Measurements from ENCODE around the gene PRLHR. TPM values are rescaled to one million over a fixed set of nuclear protein-coding genes. Genes with fewer than 3 reads are reported as not detected.
A peak's percentile ranks its signal among the peaks of the same experiment; 100 is the strongest.

Gene PRLHR
- total and polyA plus RNA-seq, 2 of the 4 experiments (the other 2 are of a cell fraction) = not detected

GRCh38 chr10:118569241-118569881, 26.1 kb downstream of the PRLHR start:
- H4K5ac ChIP-seq (ENCODE audit: low read depth, low read length) = no peak overlapping the region
- intact Hi-C loops (cut with micrococcal nuclease) = loop anchor here (2.0 to 5.0 kb wide), 2 partner anchors 438 to 463 kb away; no protein-coding TSS in a partner anchor
- no peak overlapping the region for H4K8ac ChIP-seq (ENCODE audit: low read depth in 2 of 2, low read length in 2 of 2)
- H4K20me1 ChIP-seq (ENCODE audit: insufficient read depth, low read length) = no peaks in the 10 kb centered on the region
- H2BK5ac ChIP-seq (ENCODE audit: low read depth, low read length, poor library complexity, severe bottlenecking) = no peak overlapping the region
- WGBS, 2 experiments (ENCODE audit: extremely low coverage in 2 of 2, insufficient read length in 1 of 2) = no CpG with 5 or more reads among the region's 8 CpGs
- H3K79me1 ChIP-seq (ENCODE audit: low read depth in 1 of 2, low read length in 2 of 2) = no peaks in the 10 kb centered on the region
- H3K27me3 ChIP-seq (ENCODE audit: control insufficient read depth, insufficient read depth, low read length) = peaks cover 10% of the 10 kb centered on the region
- no peak overlapping the region for H2AFZ ChIP-seq (replicated peaks; ENCODE audit: low read length, poor library complexity)
- no peak overlapping the region for H2BK15ac ChIP-seq (ENCODE audit: low read depth, low read length)
- no peaks in the 10 kb centered on the region for H3K9me1 ChIP-seq (ENCODE audit: insufficient read depth, low read length)
- TF ChIP-seq RFX5 (IDR thresholded peaks at IDR 0.05; ENCODE audit: low read depth, low read length) = no peak
- TF ChIP-seq BHLHE40 (IDR thresholded peaks at IDR 0.05; ENCODE audit: low read depth, low read length) = no peak
- no peak for TF ChIP-seq NFE2L2 (IDR thresholded peaks at IDR 0.05; ENCODE audit: low read depth, low read length)
- no peak for TF ChIP-seq CTCF (conservative IDR thresholded peaks at IDR 0.05; ENCODE audit: low read depth, low read length)
- TF ChIP-seq RAD21 (IDR thresholded peaks at IDR 0.05; ENCODE audit: low read length) = no peak
- TF ChIP-seq MAFK (IDR thresholded peaks at IDR 0.05; ENCODE audit: low read depth, low read length) = no peak
- TF ChIP-seq RCOR1 (IDR thresholded peaks at IDR 0.05; ENCODE audit: insufficient replicate concordance, low read length) = no peak
- no peak for TF ChIP-seq MAZ (IDR thresholded peaks at IDR 0.05; ENCODE audit: borderline replicate concordance, low read depth, low read length)
- no peak for TF ChIP-seq POLR2A (IDR thresholded peaks at IDR 0.05; ENCODE audit: low read depth, low read length)
- TF ChIP-seq CHD1 (IDR thresholded peaks at IDR 0.05; ENCODE audit: low read depth, low read length) = no peak
- no peak overlapping the region for H2BK20ac ChIP-seq (ENCODE audit: low read depth, low read length)
- H3K14ac ChIP-seq (replicated peaks; ENCODE audit: low read depth, low read length) = no peak overlapping the region
- no peaks in the 10 kb centered on the region for H3K9me3 ChIP-seq (ENCODE audit: control insufficient read depth, insufficient read depth, low read length)
- H3K56ac ChIP-seq (ENCODE audit: extremely low read depth, insufficient read depth, low read length) = no peak overlapping the region
- no peak overlapping the region for H4K91ac ChIP-seq (ENCODE audit: insufficient read depth, low read depth, low read length)
- BruUV-seq (replicated peaks) = no TSS peak
- no peak overlapping the region for H3K27ac ChIP-seq (ENCODE audit: insufficient read depth, low read length)
- peak; percentile 27 for DNase-seq
- no peak overlapping the region for H3K23ac ChIP-seq (ENCODE audit: low read depth, low read length)
- dilution Hi-C loops (cut with HindIII; ENCODE audit: low sequenced_read_pairs, unreplicated experiment) = no loop called here
- ATAC-seq (ENCODE audit: low read depth) = no peak
- H3K4me3 ChIP-seq (ENCODE audit: insufficient read depth, low read depth, low read length) = no peak overlapping the region
- H3K36me3 ChIP-seq (ENCODE audit: control insufficient read depth, insufficient read depth, low read length) = no peaks in the 10 kb centered on the region
- CTCF ChIA-PET = interaction anchor here (0.6 to 2.5 kb wide), 7 partner anchors 11 to 1730 kb away, joined by 3 to 15 read pairs (median 4); no protein-coding TSS in a partner anchor
- in situ Hi-C loops (cut with MboI; ENCODE audit: low sequenced_read_pairs) = loop anchor here (5.0 to 10.0 kb wide), 2 partner anchors 153 to 285 kb away; no protein-coding TSS in a partner anchor
- H3K4me1 ChIP-seq (ENCODE audit: control insufficient read depth, insufficient read depth, low read length) = peaks cover 2% of the 10 kb centered on the region; the same call in 1 of the 2 replicates
- no peak overlapping the region for H2BK120ac ChIP-seq (ENCODE audit: low read depth, low read length)
- no peak overlapping the region for H3K4me2 ChIP-seq (ENCODE audit: low read depth, low read length)
- H3K18ac ChIP-seq (ENCODE audit: low read depth, low read length) = no peak overlapping the region
- no peak overlapping the region for H2AK9ac ChIP-seq (replicated peaks; ENCODE audit: low read depth, low read length, poor library complexity)
- H3K4ac ChIP-seq (ENCODE audit: low read depth, low read length) = no peak overlapping the region
- POLR2A ChIA-PET (ENCODE audit: unreplicated experiment) = interaction anchor here (1.4 kb wide), 1 partner anchor 152 kb away, joined by 5 read pairs; no protein-coding TSS in a partner anchor
- no peak overlapping the region for H3K9ac ChIP-seq (ENCODE audit: low read depth, low read length)
- no peak overlapping the region for H2AK5ac ChIP-seq (ENCODE audit: low read depth, low read length)
